HG03378 (cell line): ENCODE measurements around the gene SYNJ1.

Experiments used
- ATAC-seq: cut with Tn5 transposase; IDR thresholded peaks from one replicate; pipeline ENCODE4 v1.9.1; 2021; ENCODE audit warnings: mild to moderate bottlenecking, moderate library complexity; ENCODE audit not compliant: unreplicated experiment

Gene SYNJ1

DNA sequence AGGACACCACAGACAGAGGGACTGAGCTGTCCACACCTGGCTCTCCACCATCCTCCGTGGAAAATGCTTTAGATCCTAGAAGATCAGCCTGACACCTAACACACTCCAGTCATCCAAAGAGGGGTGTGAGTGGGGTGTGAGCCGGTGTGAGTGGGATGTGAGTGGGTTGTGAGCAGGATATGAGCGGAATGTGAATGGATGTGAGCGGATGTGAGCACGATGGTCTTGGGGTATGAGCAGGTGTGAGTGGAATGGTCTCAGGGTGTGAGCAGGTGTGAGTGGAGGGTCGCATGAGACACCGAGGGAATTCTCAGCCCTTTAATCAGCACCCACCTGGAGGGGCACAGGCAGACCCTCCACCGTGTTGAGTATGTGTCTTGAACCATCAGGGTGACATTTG is 143.3 kb downstream of the SYNJ1 start:
- ATAC-seq: no peak

DNA sequence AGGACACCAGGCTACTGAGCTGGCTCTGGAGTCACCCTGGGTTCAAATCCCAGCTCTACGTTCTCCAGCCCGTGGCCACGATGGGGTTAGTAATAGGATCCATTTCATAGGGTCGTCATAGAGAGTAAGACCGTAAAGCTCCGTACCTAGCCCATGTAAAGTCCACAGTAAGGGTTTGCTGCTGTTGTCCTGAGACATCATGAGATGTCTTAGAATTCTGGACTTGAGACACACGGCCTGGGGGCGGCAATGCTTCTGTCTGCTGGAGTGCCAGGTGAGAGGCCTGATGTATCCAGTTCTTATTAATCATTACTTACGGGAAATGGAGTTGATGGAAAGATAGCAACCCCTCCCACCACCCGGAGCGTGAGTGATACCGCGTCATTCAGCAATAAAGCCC is 146.1 kb downstream of the SYNJ1 start:
- no peak for ATAC-seq

DNA sequence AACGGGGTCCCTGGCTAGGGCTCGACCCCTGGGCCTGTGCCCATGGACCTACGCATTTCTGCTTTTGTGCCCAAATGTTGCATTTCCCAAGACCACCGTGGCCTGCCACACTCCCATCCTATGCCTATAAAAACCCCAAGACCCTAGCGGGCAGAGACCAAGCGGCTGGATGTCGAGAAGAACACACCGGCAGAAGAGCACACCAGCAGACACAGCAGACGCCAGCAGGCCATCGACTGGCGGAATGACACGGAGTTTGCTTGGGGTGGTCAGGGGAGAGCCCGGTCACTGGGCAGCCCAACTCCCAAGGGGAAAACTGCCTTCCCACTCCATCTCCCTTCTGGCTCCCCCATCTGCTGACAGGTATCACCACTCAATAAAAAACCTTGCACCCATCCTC is 146.9 kb downstream of the SYNJ1 start:
- ATAC-seq: no peak
